ENCODE results near the gene ZNF595.

DNA sequence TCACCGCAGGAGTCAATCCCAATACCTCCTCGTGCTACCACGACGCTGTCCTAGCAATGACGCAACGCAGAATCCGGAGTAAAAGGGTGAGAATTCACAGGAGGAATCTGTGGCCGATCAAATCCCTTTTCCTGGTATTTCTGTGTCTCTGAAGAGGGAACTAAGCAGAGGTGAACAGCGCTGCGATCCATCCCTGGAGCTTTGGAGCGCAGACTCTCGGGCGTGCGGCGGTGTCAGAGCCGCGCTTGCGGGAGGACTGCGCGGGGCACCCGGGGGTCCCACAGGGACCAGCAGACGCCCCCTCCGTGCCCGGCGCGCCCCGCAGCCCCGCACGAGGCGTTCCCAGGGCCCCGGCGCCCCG, 53.9 kb downstream of the ZNF595 start:
- no peak for TF ChIP-seq EZH2phosphoT487 (IDR thresholded peaks at IDR 0.05; ENCODE audit: insufficient read depth, low read depth)
- TF ChIP-seq EZH2 (IDR thresholded peaks at IDR 0.05; ENCODE audit: insufficient read depth, poor library complexity, severe bottlenecking), result no peak
